WI38 (cell line): Measurements from ENCODE around the gene SLC4A8.

ENCODE experiments used
- H3K4me3 ChIP-seq: 2 replicates; pipeline ENCODE4 v1.5.1; 2011; ENCODE audit warnings: low read depth, mild to moderate bottlenecking, control low read depth, low read length
- CTCF ChIP-seq: IDR thresholded peaks from 2 replicates; pipeline ENCODE4 v1.5.1; 2012; ENCODE audit warnings: low read depth, mild to moderate bottlenecking, control low read depth, low read length

The SLC4A8 gene

GRCh38 chr12:51405801-51406207 is 18.8 kb upstream of the SLC4A8 start:
- no peak for TF ChIP-seq CTCF
- H3K4me3 ChIP-seq = no peak overlapping the region

GRCh38 chr12:51406290-51406689 is 18.3 kb upstream of the SLC4A8 start:
- no peak overlapping the region for H3K4me3 ChIP-seq
- no peak for TF ChIP-seq CTCF

- no peak overlapping the region for H3K4me3 ChIP-seq
- no peak for TF ChIP-seq CTCF
These were observed 17.8 kb upstream of the SLC4A8 start for GRCh38 chr12:51406859-51407258.

GRCh38 chr12:51407604-51408003 is 17.0 kb upstream of the SLC4A8 start:
- TF ChIP-seq CTCF = no peak
- H3K4me3 ChIP-seq = no peak overlapping the region

- no peak for TF ChIP-seq CTCF
- H3K4me3 ChIP-seq = no peak overlapping the region
These were observed 14.8 kb upstream of the SLC4A8 start for GRCh38 chr12:51409846-51410245.

GRCh38 chr12:51413149-51413548 is 11.5 kb upstream of the SLC4A8 start:
- H3K4me3 ChIP-seq = no peak overlapping the region
- TF ChIP-seq CTCF = no peak

- no peak for TF ChIP-seq CTCF
- H3K4me3 ChIP-seq = no peak overlapping the region
These were observed 10.8 kb upstream of the SLC4A8 start for GRCh38 chr12:51413791-51414190.
